GM21529 (cell line): ENCODE measurements around the gene BCOR.

ENCODE experiments used
- ATAC-seq: cut with Tn5 transposase; IDR thresholded peaks from one replicate; pipeline ENCODE4 v1.9.1; 2021; ENCODE audit not compliant: unreplicated experiment

The BCOR gene

DNA sequence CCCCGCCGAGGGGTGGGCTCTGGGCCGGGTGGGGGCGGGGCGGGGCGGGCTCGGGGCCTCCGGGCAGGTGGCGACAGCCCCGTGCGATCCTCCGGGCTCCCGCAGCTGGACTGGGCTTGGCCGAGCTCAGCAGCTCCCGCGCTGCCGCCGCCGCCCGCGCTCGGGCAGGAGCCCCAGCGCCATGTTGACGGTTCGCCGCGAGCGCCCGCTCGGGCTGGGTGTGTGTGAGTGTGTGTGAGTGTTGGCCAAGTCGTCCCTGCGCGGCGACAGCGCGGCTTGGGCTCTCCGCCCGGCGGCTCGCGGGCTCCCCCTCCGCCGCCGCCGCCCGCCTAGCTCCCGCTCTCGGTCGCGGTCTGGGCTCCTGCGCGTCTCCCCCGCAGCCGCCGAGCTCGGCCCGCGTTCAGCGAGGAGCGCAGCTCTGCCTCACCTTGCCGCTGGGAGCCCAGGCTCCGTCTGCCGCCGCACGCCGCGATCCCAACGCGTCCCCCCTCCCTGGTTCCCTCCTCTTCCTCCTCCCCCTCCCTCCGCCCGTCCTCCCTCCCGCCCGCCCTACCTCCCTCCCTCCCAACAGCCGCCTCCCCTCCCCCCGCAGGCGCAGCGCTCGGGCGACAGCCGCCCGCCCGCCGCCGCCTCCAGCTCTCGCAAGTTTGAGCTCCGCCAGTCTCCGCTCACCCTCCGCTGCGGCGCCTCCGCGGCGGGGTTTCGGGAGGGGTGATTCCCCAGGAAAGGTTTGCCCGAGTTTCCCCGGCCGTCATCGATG lies at the start of gene BCOR:
BCOR (minus strand) TSS at position 455 of the 760 bp plus-strand sequence. CDS start 20,029 bp downstream, outside the sequence.
- ATAC-seq: peak; percentile 16

DNA sequence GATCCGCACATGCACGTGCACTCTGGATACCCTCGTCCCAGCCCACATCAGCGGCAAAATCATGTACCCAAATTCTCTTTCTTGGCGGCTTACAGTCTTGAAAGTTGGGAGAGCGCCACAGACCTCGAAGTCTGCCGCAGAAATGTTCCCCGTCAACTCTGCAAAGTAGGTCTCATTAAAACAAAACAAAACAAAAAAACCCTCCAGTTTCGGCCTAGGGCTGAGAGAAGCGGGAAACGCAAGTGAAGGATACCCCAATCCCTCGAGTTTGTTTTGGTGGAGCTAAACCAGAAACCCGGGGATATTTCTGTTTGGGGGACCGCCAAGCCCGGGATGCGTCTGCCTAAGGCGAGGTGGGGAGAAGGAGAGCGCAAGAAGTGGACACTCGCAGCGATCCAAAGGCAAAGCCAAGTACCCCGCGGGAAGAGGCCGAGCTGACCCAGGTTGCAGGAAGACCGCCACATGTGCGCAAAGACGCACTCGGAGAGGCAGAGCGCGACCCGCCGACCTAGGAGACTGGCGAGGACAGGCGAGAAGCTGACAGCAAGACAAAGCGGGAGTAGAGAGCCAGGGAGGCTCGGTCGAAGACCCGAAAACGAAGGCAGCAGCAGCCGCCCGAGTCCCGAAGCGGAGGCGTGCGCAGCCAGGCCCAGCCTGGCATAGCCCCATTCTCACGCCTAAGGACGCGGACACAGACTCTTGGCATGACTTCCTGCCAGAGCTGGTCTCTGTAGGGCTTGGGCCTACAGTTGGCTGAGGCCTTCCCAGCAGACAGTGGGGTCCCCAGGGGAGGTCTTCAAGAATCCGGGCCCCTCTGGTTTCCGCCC lies 49.6 kb upstream of the BCOR start:
- ATAC-seq: no peak

DNA sequence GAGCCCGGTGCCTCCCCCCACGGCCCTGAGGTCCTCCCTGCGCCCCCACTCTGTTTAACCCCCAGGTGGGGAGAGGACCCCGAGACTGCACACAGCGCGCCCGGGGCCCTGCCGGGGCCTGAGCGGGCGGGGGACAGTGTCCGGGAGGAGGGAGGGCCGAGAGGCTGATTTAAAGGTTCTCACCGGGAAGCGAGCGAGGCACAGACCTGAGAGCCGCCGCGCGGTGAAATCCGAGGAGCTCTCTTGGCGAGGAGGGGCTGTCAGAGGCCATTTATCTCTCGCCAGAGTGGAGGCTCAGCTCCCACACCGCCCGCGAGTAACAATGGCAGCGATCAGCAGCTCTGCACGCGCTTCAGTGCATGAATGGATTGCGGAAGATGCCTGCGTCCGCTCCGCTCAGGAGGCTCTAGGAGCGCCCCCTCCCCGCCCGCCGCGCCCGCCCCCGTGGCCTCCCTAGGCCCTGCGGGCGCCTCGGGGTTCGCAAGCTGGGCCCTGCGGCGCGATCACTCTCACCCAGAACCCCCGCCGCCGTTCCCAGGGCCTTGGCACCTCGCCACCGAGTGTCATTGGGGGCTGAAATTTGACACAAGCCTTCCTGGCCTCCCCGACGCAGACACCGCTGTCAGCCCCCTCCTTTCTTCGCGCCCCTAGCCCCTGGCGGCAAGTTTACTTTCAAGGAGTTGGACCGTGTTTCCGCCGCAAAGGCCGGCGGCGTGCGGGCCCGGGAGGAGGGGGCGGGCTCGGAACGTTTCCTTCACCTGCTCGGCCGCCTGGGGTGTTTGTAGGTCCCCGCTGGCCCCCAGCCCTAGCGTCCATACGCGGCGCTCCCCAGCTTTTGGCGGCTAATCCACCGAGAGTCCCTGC lies 48.7 kb upstream of the BCOR start:
- ATAC-seq: no peak

DNA sequence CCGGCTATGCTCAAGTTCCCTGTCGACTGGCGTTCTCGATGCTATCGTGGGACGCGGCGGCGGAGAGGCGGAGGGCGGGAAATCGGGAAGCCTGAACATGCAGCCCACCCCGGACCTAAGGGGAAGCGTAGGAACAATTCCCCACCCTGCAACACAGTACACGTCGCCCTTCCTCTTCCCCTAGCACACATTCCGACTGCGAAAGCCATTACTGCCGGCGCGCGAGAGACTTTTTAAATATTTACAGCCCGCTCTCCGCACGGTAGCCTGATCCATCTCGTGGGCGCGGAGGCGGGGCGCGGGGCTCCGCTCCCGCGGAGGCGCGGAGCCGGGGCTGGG lies 48.1 kb upstream of the BCOR start:
- ATAC-seq: no peak

DNA sequence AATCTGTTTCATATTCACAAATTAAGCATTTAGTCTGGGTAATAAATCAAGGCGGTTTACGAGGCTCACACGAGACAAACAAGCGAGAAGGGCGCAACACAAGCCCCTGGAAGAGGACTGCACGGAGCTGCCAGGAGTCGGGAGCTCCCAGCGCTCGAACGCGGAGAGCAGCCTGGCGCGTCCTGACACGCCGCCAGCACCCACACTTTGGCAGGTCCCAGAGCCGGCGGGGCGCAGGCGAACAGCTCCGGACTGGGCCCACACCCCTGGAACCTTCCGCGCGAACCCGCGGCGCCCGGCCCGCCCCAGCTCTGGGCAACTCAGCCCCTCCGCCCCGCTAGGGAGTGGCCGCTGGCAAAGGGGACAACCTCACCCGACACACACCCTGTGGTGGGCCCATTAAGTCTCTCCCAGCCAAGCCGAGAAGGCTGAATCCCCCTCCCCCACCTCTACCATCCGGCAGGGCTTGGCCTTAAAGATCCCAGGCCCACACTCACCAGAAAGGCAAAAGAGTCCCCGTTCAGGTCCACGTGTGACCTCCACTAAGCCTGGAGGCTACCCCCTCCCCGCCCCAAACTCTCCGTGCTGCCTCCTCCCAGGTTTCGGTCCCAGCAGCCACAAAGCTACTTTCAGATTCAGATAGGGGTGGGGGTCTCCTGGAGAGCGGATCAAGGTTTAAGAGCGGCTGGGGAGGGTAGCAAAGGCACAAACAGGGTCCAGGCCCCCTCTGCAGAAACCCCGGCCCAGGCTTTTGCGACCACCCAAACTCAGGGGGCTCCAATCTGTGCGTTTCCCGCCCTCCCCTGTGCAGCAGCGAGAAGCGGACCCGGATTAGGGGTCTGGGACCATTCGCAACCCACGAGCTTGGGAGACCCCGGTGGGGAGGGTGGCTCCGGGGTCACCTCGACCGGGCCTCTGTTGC lies 47.5 kb upstream of the BCOR start:
- ATAC-seq: no peak

DNA sequence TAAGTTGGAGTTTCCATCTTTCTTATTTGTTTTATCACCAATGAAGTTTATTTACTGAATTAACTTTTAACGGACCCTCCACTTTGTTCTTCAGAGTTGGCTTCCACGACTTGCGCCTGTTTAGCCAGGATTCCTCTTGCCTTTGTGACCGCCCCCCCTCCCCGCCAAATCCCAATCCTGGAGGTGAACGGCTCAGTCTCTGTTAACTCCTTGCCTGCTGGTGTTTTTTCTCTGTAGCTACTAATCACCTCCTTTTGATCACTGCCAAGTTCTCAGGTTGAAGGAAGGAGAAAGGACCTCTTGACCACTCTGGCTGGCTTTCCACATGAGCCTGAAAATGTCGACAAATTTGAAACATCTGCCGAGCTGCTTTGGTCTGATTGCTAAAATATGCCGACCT lies 46.8 kb upstream of the BCOR start:
- no peak for ATAC-seq

DNA sequence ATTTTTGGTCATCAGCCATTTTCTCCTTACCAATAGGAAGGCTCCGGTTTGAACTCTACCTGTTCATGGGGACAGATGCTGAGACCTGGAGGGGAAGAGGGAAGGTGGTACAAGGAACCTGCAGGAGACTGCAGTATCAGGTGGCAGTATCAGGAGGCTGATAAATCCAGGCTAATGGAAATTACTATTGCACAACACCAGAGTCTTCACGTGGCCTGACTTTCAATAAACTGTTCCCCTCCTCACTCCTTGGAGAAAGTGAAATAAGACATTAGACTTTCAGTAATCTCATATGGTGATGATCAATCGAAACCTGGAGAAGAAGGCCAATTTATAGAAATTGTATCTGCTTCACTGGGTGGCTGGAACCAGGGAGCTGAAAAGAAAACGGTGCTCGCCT lies 46.2 kb upstream of the BCOR start:
- no peak for ATAC-seq

DNA sequence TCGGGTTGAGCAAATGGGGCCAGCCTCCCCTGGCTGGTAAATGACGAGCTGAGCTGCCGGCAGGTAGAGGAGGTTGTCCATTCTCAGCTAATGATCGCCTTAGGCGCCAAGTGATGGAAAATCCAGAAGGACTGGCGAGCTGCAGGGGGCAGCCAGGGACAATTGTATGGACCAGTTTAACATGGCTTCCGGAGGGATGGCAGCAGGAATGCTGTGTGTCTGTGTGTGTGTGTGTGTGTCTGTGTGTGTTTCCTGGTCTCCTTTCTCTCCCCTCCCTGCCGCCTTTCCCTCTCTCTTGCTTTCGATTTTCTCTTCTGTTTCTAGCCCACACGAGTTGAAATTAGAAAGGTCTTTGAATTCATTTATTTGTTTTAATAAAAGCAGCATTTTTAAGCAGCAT lies 45.2 kb upstream of the BCOR start:
- no peak for ATAC-seq

DNA sequence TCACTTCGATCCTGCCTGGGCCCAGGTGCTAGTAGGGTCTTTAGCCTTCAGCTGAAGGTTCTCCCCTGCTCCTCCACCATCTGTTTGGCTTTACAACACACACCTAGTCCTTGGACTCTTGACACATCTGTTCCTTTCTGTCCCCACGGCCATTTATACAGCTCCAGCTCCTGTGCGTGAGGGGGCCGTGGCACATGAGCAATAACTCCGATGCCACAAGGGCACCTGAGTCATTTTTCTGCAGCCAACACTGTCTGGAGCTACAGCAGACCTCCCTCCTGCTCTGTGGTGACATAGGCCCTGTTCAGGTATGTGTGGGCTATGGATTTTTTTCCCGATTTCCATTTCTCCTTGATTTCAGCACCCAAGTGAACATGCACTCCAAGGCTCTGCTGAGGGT lies 44.7 kb upstream of the BCOR start:
- no peak for ATAC-seq

DNA sequence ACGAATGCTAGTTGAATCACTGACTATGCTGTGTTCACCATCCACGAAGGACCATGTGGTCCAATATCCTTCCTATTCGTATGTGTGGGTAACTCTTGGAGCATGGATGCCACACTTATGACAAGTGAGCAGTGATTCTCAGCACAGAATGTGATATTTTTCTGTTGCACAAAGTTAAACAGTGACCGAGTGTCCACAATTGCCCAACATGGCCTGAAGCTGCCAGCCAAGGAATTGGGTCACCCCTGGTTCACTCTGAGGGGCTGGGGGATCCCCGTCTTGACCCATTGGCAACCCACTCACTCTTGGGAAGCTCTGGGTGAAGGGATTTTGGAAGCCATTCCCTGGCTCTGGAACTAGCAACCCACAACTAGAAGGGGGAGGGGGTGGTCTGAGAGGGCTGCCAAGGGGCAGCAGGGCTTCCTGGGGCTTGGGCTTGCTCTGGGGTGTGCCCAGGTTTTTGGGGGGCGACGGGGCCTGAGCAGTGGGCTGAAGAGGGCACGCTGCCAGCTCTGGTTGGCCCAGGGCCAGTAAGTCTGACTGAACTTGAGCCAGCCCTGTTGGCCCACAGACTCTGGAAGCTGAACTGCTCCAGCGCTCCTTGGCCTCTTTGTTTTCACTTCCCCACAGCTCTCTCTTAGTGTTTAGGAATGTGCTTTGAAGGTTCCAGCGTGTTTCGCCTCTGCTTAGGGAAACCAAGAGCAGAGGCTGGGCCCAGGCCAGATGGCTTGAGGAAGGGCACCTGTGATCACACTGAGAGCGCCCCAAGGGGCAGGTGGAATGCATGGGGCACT lies 43.1 kb upstream of the BCOR start:
- no peak for ATAC-seq

DNA sequence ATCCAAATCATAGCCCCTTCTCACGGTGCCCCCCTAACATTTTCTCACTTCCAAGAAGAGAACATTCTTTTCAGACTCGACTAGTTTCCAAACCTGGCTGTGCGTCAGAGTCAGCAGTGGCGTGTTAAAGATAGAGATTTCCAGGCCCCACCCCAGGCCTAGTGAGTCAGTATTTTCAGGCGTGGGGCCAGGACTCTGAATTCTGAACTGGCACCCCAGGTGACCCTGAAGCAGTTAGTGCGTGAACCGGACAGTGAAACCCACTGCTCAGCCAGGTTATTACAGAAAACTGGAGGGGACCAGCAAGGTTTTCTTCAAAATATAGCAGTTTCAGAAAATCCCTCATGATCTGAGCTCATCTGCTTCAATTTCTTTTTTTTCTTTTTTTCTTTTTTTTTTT lies 35.0 kb upstream of the BCOR start:
- ATAC-seq: no peak

DNA sequence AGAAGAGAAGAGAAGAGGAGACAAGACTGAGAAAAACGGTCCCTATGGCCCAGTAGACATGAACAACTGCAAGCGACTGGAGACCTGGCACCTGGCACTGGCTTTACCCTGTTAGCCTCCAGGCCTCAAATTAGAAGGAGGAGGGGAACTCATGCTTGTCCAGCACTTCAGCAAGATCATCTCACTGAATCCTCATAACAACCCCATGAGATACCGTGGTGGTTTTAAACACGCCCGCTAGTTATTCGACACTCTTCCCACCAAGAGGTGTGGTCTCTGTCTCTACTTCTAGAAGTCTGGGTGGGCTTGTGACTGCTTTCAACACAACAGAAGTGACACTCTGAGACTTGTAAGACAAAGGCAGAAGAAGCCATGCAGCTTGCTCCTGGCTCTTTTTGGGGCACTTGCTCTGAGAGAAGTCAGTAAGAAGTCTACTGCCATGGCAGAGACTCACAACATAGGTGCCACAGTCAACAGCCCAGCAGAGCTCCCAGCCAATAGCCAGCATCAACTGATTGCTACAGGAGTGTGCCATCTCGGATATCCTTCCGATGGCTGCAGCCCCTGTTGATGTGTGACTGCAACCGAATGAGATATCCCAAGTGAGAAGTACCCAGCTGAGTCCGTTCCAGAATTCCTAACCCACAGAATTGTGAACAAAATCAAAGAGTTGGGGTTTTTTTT lies 34.0 kb upstream of the BCOR start:
- no peak for ATAC-seq

DNA sequence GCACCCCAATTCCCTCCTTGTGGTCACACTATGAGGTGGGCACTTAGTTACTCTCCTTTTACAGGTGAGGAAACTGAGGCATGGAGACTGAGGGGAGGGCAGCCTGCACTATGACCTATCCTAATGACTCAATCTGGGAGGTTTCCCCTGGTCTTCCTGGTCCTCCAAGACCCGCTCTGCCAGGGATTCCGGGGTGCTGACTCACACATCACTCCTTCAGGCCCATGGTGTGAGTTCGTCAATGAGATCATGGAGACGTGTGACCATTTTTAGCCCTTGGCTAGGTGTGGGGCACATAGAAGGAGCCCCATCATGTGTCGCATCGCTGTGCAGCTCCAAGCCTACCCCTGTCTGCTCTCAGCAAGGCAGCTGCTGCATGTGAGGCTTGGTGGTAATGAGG lies 32.4 kb upstream of the BCOR start:
- no peak for ATAC-seq

DNA sequence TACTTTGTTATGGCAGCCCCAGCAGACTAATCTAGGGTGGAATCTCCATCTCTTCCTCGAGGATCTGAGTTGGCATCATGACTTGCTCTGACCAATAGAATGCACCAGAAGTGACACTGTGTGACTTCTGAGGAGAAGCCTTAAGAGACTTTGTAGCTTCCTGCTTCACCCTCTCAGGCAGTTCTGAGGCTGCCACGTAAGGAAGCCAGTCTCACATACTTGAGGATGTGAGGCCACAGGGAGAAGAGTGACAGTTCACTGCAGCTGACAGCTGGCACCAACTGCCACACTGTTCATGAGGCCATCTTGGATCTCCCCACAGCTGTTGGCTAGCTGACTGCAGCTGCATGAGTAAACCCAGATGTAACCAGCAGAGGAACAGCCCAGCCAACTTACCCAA lies 29.3 kb upstream of the BCOR start:
- no peak for ATAC-seq

DNA sequence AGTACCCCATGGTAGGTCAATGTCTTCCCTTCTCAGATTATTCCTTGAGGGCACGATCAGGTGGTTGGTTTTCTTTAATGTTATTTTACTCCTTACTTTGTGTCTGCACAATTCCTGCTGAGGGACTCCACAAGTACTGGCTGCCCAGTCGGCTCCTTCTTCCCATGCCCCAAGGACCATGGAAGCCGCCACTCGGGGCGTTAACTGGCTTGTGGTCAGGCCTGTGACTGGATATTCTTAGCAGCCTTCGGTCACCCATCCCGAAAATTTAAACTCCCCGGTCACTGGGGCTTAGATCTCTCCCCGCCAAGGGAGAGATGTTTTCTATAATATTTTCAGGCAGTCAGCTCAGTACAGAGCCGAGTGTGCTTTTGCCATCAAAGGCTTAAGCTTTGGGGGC lies 24.7 kb upstream of the BCOR start:
- no peak for ATAC-seq

DNA sequence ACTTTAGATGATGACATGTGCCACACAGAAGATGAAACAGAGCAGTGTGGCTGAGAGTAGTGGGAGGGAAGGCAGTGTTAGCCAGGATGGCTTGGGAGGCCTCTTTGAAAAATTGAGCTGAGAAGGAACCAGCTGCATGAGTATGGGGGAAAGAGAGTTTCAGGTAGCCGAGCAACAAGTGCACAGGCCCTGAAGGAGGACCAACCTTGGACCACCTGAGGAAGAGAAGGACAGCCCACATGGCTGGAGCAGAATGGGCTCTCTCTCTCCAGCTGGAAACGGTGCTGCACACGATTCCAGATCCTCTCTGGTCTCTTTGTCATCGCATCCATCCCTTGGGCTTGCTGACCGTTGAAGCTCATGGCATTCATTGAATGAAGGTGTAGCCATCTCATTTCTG lies 23.9 kb upstream of the BCOR start:
- no peak for ATAC-seq

DNA sequence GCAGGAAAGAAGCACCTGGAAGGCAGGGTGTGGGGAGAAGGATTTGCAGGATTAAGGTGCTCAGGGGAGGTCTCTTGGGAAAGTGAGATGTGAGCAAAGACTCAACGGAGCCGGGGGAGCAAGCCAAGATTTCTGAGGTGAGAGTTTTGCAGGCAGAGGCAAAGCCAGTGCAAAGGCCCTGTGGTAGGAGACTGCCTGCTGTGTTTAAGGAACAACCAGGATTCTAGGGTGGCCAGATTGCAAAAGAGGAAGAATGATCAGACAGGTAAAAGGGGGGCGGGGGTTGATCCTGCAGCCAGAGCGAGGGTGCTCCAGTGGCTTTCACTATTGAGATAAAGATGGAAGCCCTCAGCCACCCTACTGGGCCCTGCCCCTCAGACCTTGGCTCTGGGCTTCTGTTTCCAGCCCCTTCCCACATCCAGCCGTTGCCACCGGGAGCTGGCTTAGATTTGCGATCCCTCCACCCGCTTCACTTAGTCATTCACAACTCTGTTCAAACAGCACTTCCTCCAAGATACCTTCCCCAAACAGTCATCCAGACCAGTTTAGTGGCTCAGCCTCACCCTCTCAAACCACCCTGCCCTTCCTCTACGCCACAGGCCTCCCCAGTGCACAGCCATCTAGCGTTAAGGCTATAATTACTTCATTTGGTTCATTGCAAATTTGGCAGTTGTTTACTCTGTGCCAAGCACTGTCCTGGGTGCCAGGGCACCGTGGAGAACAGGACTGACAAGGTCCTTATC lies 23.3 kb upstream of the BCOR start:
- ATAC-seq: no peak

DNA sequence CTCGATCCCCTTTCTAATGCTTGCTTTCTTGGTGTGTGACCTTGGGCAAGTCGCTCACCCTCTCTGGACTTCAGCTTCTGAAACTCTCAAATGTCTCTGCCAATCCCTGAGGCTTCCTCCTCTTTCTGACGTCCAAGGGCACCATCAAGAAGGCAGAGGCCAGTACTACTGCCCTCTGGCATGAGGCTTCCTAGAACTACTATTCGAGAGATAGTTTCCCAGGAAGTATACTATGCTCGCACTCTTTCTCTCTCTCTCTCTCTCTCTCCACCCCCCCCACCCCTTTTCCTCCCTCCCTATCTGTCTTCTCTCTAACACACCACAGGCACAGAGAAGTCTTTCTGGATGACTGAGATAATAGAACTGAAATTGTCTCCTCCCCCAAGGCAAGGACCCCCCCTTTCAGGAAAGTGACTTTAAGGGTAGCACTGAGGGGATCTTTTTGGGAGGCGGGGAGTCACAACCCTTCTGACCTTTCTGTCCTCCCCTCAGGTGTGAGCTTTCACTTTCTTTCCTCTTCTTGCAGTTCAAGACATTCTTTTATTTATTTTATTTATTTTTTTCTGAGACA lies 20.0 kb upstream of the BCOR start:
- no peak for ATAC-seq
